ENCODE measurements around the gene FNDC10.
"Not testable (repeated sequence)": the region's sequence is repeated elsewhere in the genome, so short reads cannot be mapped to it uniquely, and the experiment has no call there.

The FNDC10 gene

GRCh38 chr1:1562556-1563195 lies 37.3 kb downstream of the FNDC10 start:
- DNase-seq (ENCODE audit: low spot score), result no peak
- TF ChIP-seq CTCF (IDR thresholded peaks at IDR 0.05; ENCODE audit: extremely low read depth, insufficient read depth, missing control alignments), result no peak
- in situ Hi-C loops (cut with MboI; ENCODE audit: low pct_unique_long_range_greater_than_20kb, low sequenced_read_pairs, unreplicated experiment), result no loop called here

DNA sequence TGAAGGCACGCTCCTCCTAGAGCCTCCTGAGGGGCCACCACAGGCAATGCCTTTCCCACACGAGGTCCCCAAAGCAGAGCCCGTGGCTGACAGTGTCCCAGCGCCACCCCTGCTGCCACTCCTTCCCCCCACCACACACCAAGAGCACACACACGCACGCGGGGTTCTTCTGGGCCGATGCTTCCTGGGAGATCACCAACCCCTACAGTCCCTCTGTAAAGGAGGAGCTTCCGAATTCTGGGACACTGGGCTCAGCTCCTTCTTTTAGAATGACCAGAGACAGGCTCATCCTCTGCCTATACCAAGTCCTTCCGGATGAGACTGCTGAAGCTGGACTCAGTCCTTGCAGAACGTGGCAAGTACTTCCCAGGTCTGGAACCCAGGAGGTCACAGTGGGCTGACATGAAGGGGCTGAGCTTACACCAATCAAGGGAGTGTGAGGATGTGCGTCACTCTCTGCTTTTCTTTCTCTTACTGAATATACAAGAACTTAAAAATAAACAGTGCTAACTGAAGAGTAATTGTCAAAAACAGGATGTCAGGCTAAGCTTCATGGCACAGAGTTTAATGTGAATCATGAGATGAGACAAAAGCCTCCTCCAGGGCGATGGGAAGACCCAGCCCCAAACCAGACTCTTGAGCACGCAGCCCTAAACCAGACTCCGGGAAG lies 38.0 kb downstream of the FNDC10 start:
- in situ Hi-C loops (cut with MboI; ENCODE audit: low pct_unique_long_range_greater_than_20kb, low sequenced_read_pairs, unreplicated experiment), result no loop called here
- TF ChIP-seq CTCF (IDR thresholded peaks at IDR 0.05; ENCODE audit: extremely low read depth, insufficient read depth, missing control alignments), result no peak

DNA sequence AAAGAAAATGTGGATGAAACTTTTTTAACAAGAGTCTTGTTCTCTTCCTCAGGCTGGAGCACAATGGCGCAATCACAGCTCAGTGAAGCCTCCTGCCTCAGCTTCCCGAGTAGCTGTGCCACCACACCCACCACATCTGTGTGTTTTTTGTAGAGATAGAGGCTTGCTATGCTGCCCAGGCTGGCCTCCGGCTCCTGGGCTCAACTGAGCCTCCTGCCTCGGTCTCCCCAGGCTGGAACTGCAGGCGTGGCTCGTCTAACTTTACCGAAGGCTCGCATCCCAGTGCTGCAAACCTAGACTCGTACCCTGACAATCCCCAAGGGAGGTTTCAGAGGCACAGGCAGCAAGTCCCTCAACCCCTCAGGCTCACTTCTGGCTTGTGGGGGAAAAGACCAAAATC lies 39.8 kb downstream of the FNDC10 start:
- in situ Hi-C loops (cut with MboI; ENCODE audit: low pct_unique_long_range_greater_than_20kb, low sequenced_read_pairs, unreplicated experiment), result no loop called here
- no peak for TF ChIP-seq CTCF (IDR thresholded peaks at IDR 0.05; ENCODE audit: extremely low read depth, insufficient read depth, missing control alignments)
- DNase-seq (ENCODE audit: low spot score), result no peak

More for the DNA sequence above, 38.0 kb downstream of the FNDC10 start:
- no peak for DNase-seq (ENCODE audit: low spot score)

GRCh38 chr1:1559066-1559465 lies 40.9 kb downstream of the FNDC10 start:
- no peak for TF ChIP-seq CTCF (IDR thresholded peaks at IDR 0.05; ENCODE audit: extremely low read depth, insufficient read depth, missing control alignments)
- in situ Hi-C loops (cut with MboI; ENCODE audit: low pct_unique_long_range_greater_than_20kb, low sequenced_read_pairs, unreplicated experiment), result no loop called here
- DNase-seq (ENCODE audit: low spot score), result no peak

DNA sequence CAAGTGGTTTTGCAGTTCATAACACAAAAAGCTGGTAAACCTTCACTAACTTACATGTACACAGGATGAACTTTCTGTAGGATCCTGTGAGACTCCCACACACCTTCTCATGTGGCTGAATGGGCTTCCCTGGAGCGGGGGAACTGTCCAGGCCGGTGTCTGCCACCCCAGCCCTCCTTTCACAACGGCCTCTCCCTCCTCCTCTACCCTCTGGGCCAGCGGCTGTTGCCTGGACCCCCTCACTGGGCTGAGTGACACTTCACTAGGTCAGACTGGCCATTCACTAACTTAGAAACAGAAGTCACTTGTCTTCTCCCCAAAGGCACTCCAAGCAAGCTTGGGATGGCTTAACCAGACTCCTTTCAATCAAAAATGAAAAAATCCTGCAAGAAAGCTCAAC lies 41.3 kb downstream of the FNDC10 start:
- no peak for DNase-seq (ENCODE audit: low spot score)
- in situ Hi-C loops (cut with MboI; ENCODE audit: low pct_unique_long_range_greater_than_20kb, low sequenced_read_pairs, unreplicated experiment), result no loop called here
- no peak for TF ChIP-seq CTCF (IDR thresholded peaks at IDR 0.05; ENCODE audit: extremely low read depth, insufficient read depth, missing control alignments)

DNA sequence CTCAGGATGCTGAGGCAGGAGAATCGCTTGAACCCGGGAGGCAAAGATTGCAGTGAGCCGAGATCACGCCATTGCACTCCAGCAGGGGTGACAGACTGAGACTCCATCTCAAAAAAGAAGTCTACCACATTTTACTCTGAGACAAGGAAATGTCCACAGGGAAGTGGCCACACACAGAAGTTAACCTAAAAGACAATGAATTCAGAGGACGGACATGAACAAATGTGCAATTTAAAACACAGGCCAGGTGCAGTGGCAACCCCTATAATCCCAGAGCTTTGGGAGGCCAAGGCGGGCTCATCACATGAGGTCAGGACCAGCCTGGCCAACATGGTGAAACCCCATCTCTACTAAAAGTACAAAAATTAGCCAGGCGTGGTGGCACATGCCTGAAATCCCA lies 42.2 kb downstream of the FNDC10 start:
- DNase-seq (ENCODE audit: low spot score); in situ Hi-C loops (cut with MboI; ENCODE audit: low pct_unique_long_range_greater_than_20kb, low sequenced_read_pairs, unreplicated experiment): not testable (repeated sequence)

- DNase-seq (ENCODE audit: low spot score); in situ Hi-C loops (cut with MboI; ENCODE audit: low pct_unique_long_range_greater_than_20kb, low sequenced_read_pairs, unreplicated experiment): not testable (repeated sequence)
These were observed 43.0 kb downstream of the FNDC10 start for GRCh38 chr1:1556961-1557360.

Data from GM13977 (cell line).